ENCODE measurements around the gene OOSP4B. TPM values are rescaled to one million over a fixed set of nuclear protein-coding genes. Genes with fewer than 3 reads are reported as not detected.

OOSP4B gene
- not detected in 2 replicates for total RNA-seq

GRCh38 chr11:60016881-60017280 lies at the start of gene OOSP4B:
OOSP4B (plus strand) TSS chr11:60017181.

DNA sequence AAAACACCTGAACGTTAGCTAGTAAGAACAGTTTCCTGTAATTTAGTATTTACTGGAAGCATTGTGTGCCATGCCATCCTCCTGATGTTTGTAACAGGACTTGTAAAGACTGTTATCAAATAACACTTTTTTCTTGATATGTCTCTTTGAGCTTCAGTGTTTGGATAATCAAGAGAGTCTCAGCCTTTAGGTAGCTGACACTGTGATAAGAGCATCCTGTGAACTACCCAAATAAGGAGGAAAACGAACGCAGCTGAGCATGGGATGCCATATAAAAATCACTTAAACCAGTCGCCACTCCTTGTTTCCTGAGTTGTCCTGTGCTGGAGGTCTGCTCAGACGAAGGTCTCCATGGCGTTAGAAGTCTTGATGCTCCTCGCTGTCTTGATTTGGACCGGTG lies 23.1 kb downstream of the OOSP4B start, which contains the start of gene OOSP2:
Gene OOSP2 (plus strand): TSS at position 301 of the 400 bp plus-strand sequence. CDS start 51 bp downstream, at position 352.

DNA sequence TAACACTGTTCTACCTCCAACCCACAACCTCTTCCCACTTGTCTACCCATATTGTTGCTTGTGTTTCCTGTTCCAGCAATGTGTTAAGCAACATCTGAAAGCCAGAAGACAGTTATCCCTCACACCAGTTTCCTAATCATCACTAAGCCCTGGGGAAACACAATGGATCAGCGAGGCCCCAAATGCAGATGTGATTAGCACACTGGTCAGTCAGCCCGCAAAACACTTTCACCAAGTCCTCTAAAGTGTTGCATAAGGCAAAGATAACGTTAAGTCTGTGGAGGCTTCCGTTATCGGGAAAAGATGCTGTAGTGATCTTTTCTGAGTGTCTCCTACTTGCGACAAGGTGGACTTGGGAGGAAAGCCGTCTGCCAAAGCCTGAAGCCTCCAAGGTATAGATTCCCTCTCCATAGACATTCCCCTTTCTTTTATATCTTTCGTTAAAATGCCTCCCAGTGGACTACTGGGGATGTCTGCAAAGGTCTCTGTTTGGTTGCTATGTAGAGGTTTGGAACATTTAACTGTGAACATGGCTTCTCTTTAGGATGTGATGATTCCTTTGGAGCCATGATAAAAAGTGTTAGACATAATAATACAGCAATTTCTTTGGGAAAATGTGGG lies 39.5 kb downstream of the OOSP4B start, which contains the start of gene MS4A3:
Gene MS4A3 (plus strand): TSS at position 317 of the 621 bp plus-strand sequence. CDS start 4,496 bp downstream, outside the sequence.

Other genes starting within 250 kb of the OOSP4B start
- gene MRPL16, start 206.4 kb upstream of the OOSP4B start, total RNA-seq, result 25.5 and 34.2 TPM in 2 replicates
- gene CBLIF, start 171.7 kb upstream of the OOSP4B start, total RNA-seq, result not detected in 2 replicates
- gene TCN1, start 150.7 kb upstream of the OOSP4B start, total RNA-seq, result not detected in 2 replicates
- not detected in 2 replicates for gene OOSP3, start 138.4 kb upstream of the OOSP4B start, total RNA-seq
- not detected in 2 replicates for gene OOSP1, start 78.7 kb upstream of the OOSP4B start, total RNA-seq
- gene OOSP4A, start 53.1 kb upstream of the OOSP4B start, total RNA-seq, result not detected in 2 replicates
- not detected in 2 replicates for gene OOSP2, start 23.2 kb downstream of the OOSP4B start, total RNA-seq
- not detected in 2 replicates for gene MS4A3, start 39.5 kb downstream of the OOSP4B start, total RNA-seq
- gene MS4A2, start 71.5 kb downstream of the OOSP4B start, total RNA-seq, result not detected in 2 replicates
- 0.65 and 0.88 TPM in 2 replicates for gene MS4A6A, start 165.9 kb downstream of the OOSP4B start, total RNA-seq
- gene MS4A4E, start 226.0 kb downstream of the OOSP4B start, total RNA-seq, result not detected in 2 replicates

All from bladder microvascular endothelial cell (primary cell).